ENCODE data around the gene GALNT10. TPM values are rescaled to one million over a fixed set of nuclear protein-coding genes. Genes with fewer than 3 reads are reported as not detected.

Gene GALNT10
- total and polyA plus RNA-seq, 2 experiments from 2014 or later = 43.0 to 45.9 TPM

DNA sequence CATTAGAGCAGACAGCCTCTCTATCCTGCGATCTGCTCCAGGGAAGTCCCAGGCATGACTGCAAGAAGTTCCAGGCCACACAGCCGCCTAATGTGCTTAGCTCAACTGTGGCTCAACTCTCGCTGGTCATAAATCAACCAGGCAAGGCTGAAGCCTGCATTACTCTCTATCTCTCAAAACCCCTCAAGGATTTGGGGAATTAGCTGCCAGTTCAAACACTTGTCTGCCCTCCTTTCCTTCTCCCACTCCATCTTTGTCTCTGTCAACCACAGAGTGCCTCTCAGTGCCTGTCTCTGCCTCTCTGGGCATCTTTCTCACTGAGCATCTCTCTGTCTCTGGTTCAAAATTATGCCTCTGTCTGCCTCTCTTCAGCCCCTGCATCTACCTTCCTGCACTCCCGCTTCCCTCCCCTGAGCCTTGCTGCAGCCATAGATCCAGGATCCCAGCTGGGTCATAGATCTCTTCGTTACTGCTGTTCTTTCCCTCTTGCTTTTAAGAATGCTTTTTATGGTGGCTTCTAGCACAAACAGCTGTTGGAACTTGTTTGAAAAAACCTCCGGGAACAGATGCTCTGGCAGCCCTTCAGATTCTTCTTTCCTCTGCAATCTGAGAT, 27.9 kb upstream of the GALNT10 start:
- Histone ChIP-seq H3K27me3 (peaks cover 4% of the 10 kb centered on the region), H3K4me2 (peak overlapping the region; percentile 9), H3K36me3 (replicated peaks; ENCODE audit: insufficient read depth, low read depth) (no peaks in the 10 kb centered on the region), H4K20me1 (ENCODE audit: insufficient read depth, poor library complexity, severe bottlenecking) (no peaks in the 10 kb centered on the region), H3K4me3 (no peak overlapping the region), H3K9me2 (replicated peaks; ENCODE audit: insufficient read depth) (no peaks in the 10 kb centered on the region), H2AFZ (no peak overlapping the region), H3K9me3 (ENCODE audit: low read depth) (no peaks in the 10 kb centered on the region), H3K79me2 (no peaks in the 10 kb centered on the region), H3K27ac (no peak overlapping the region), H3K4me1 (ENCODE audit: insufficient read depth) (peaks cover 10% of the 10 kb centered on the region)
- no peak for TF ChIP-seq EZH2 (IDR thresholded peaks at IDR 0.05; ENCODE audit: borderline replicate concordance)
- no peak for TF ChIP-seq EZH2phosphoT487 (IDR thresholded peaks at IDR 0.05; ENCODE audit: low read depth, severe bottlenecking, unreplicated experiment)
- TF ChIP-seq, protein P1, sequence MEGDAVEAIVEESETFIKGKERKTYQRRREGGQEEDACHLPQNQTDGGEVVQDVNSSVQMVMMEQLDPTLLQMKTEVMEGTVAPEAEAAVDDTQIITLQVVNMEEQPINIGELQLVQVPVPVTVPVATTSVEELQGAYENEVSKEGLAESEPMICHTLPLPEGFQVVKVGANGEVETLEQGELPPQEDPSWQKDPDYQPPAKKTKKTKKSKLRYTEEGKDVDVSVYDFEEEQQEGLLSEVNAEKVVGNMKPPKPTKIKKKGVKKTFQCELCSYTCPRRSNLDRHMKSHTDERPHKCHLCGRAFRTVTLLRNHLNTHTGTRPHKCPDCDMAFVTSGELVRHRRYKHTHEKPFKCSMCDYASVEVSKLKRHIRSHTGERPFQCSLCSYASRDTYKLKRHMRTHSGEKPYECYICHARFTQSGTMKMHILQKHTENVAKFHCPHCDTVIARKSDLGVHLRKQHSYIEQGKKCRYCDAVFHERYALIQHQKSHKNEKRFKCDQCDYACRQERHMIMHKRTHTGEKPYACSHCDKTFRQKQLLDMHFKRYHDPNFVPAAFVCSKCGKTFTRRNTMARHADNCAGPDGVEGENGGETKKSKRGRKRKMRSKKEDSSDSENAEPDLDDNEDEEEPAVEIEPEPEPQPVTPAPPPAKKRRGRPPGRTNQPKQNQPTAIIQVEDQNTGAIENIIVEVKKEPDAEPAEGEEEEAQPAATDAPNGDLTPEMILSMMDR (IDR thresholded peaks at IDR 0.05; ENCODE audit: poor library complexity) = no peak
- DNase-seq (ENCODE audit: low spot score) = peak; percentile 41
- 33% methylated on average over 6 of the region's 6 CpGs for WGBS (ENCODE audit: low lambda C conversion rate, missing lambda C conversion rate)

DNA sequence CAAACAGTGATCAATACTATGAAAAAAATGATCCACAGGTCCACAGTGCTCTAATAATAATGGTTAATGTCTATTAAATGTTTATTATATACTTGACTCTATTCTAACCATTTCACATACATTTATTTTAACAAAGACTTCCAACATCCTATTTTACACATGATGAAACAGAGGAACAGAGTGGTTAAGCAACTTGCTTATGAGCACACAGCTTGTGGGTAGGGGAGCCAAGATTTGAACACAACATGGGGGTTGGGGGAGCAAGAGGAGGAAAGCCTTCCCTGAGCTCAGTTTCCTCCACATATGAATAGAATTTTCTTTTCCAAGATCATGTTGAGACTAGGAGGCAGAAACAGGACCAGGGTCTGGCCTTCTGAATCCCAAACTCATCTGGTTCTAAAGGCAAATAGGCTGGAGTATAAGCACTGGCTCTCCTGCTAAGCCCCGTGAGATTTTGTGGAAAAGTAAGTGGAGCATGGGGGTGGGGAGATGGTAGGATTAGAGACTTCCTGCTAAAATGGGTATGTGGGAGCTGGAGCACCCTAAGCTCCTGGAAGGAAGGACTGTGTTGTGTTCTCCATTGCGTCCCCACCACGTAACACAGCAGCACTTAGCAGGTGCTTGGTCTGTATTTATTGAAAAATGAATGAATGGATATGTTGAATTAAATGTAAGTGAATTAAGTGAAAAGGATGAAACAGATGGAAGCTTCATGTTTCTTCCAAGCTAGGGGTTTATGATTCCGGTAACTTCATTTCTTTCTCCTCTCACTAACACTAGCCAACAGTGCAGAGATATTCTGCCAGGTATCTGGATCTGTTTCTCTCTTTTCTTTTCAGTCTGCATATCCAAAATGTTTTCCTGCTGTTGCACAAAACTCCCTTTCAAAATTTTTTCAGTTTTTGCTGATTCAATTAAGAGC, 26.9 kb upstream of the GALNT10 start:
- no peak overlapping the region for H3K4me2 ChIP-seq
- TF ChIP-seq, protein P1 (IDR thresholded peaks at IDR 0.05; ENCODE audit: poor library complexity) = no peak
- no peak for TF ChIP-seq EZH2phosphoT487 (IDR thresholded peaks at IDR 0.05; ENCODE audit: low read depth, severe bottlenecking, unreplicated experiment)
- no peak for TF ChIP-seq EZH2 (IDR thresholded peaks at IDR 0.05; ENCODE audit: borderline replicate concordance)
- WGBS (ENCODE audit: low lambda C conversion rate, missing lambda C conversion rate) = 55% methylated on average over 4 of the region's 4 CpGs
- no peaks in the 10 kb centered on the region for H3K36me3 ChIP-seq (replicated peaks; ENCODE audit: insufficient read depth, low read depth)
- H3K79me2 ChIP-seq = no peaks in the 10 kb centered on the region
- no peak for DNase-seq (ENCODE audit: low spot score)
- H3K9me3 ChIP-seq (ENCODE audit: low read depth) = no peaks in the 10 kb centered on the region
- H3K9me2 ChIP-seq (replicated peaks; ENCODE audit: insufficient read depth) = no peaks in the 10 kb centered on the region
- no peak overlapping the region for H3K4me3 ChIP-seq
- peaks cover 4% of the 10 kb centered on the region for H3K27me3 ChIP-seq
- H3K27ac ChIP-seq = no peak overlapping the region
- peaks cover 10% of the 10 kb centered on the region for H3K4me1 ChIP-seq (ENCODE audit: insufficient read depth)
- H4K20me1 ChIP-seq (ENCODE audit: insufficient read depth, poor library complexity, severe bottlenecking) = no peaks in the 10 kb centered on the region
- H2AFZ ChIP-seq = no peak overlapping the region

DNA sequence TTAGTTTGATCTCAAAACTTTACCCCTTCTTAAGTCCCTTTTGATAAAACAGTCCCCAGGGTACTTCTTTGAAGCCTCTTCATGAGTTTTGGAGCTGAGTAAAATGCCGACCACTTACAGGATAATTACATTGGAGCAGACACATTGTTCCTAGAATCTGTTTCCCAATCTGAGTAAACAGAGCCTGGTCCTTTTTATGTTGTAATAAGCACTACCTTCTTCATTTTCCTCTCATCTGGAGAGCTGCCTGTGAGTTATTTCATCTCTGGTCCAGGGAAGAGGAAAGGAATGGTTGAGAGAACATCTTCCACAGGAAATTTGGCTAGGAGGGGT, 26.3 kb upstream of the GALNT10 start:
- H3K4me3 ChIP-seq = no peak overlapping the region
- H3K79me2 ChIP-seq = no peaks in the 10 kb centered on the region
- H2AFZ ChIP-seq = no peak overlapping the region
- TF ChIP-seq, protein P1 (IDR thresholded peaks at IDR 0.05; ENCODE audit: poor library complexity) = no peak
- TF ChIP-seq EZH2 (IDR thresholded peaks at IDR 0.05; ENCODE audit: borderline replicate concordance) (no peak), EZH2phosphoT487 (IDR thresholded peaks at IDR 0.05; ENCODE audit: low read depth, severe bottlenecking, unreplicated experiment) (no peak)
- H3K9me3 ChIP-seq (ENCODE audit: low read depth) = no peaks in the 10 kb centered on the region
- no peak overlapping the region for H3K4me2 ChIP-seq
- H4K20me1 ChIP-seq (ENCODE audit: insufficient read depth, poor library complexity, severe bottlenecking) = no peaks in the 10 kb centered on the region
- H3K9me2 ChIP-seq (replicated peaks; ENCODE audit: insufficient read depth) = no peaks in the 10 kb centered on the region
- no peaks in the 10 kb centered on the region for H3K36me3 ChIP-seq (replicated peaks; ENCODE audit: insufficient read depth, low read depth)
- H3K4me1 ChIP-seq (ENCODE audit: insufficient read depth) = peaks cover 10% of the 10 kb centered on the region
- 10% methylated on average over 1 of the region's 1 CpG for WGBS (ENCODE audit: low lambda C conversion rate, missing lambda C conversion rate)
- H3K27me3 ChIP-seq = peaks cover 4% of the 10 kb centered on the region
- no peak overlapping the region for H3K27ac ChIP-seq
- no peak for DNase-seq (ENCODE audit: low spot score)
